Measurements from ENCODE around the gene NFATC1. TPM values are rescaled to one million over a fixed set of nuclear protein-coding genes. Genes with fewer than 3 reads are reported as not detected.

Gene NFATC1
- total RNA-seq, 1 donor from 2014 or later = 18.6 TPM

- no peak for DNase-seq
Observed at GRCh38 chr18:79523736-79524180, 128.0 kb downstream of the NFATC1 start.

GRCh38 chr18:79524181-79525078, 128.7 kb downstream of the NFATC1 start:
- no peak for DNase-seq

DNA sequence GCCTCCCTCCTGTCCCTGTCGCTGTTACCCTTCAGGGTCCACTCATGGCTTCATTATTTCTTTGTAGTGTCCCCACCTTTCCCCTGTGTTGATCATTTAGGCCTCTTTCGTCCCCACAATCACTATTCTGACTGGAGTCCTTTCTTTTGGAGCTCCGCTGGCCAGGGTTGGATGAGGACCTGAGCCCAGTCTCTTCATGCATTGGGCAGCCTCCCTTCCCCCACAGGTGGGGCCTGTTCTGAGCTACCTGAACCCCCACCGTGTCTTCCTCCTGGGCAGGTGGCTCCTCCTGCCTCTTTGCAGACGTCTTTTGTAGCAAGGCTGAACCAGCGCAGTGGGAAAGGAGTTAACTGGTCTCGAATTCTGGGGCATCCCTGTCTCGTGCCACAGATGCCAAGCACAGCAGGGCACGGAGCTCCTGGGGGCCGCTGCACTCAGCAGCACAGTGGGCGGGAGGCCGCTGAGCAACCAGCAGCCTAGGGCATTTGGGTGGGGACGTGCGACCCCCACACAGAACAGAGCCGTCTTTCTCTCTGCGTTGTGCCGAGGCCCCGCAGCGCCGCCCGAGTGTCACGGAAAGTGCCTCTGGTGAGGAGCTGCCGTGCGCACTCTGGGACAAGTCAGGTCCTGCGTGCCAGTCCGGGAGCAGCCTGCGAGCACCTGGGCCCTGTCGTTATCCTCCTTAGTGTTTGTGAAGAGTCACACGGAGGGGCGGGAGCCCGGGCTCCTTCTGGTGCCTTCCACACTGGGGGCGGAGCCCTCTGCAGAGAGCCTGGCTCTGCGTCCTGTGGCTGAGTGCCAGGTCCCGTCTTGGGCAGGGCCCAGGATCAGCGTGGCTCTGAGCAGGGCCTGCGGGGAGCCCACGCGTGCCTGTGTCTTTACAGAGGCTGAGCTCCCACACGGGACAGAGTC, 130.1 kb downstream of the NFATC1 start:
- DNase-seq = peak; percentile 83

DNA sequence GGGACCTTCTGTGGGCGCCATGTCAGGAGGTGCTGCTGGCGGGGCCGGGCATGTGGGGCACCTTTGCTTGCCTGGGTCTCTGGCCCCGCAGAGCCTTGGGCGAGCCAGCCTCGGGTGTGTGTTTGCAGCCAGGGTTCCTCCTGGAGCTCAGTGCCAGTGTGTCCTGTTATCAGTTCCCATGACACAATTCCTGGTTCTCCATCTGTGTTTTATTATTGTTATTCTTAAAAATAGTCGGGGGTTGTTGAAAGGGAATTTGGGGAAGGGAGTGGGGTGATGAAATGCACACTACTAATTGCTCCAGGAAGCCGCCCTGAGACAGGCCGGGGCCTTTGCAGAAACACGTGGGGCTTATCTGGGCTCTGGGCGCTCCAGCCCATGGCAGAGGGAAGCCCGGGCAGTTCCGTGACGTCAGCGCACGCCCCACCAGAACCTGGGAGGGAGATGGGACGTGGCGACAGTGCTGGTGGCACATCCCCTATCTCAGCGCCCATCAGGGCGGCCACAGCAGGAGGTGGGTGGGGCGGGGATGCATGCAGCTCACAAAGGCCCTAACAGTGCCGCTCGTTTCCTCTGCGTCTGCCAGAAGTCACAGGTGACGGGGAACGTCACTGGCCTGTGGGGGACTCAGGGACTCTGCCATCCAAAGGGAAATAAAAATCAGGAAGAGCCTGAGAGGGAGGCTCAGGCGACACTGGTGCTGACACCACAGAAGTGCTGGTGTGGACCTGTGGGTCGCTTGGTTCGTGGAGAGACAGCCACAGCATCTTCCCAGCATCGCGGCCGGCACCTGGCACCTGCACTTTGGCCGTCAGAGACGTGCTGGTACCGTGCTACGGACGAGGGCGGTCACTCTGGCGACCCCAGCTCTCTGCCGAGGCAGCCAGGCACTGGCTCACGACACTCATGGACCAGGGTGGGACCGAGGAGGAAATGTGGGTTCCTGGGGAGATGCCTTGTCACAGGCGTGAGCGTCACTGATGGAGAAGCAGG, 131.0 kb downstream of the NFATC1 start:
- DNase-seq = no peak

DNA sequence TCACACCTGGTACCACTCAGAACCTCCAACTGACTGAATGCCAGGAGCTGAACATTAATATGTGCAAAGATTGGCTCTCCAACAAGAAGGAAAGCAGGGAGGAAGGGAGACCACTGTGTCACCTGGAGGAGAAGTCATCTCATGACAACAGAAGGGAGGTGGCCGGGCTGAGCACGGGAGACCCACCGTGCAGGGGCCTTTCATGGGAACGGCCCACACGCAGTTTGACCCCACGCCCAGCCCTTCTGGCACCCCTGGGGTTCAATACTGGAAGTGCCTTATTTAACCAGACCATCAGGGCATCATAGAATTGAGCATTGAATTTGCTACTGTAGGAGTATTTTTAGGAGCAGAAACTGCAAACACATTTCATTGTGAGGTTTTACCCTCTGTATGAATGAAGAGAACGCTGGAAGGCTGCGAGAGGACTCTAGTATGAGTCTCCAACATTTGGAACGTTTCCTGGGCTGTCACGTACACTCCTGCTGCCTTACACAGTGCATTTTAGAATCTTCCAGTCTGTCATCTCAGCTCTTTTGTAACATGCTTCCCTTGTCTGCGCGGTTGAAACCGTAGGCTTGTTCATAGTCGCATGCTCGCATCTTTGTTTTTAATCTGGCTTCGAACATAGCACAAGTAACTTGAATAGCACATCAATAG, 132.1 kb downstream of the NFATC1 start:
- DNase-seq = no peak

- DNase-seq = no peak
Observed at GRCh38 chr18:79528316-79528695, 132.6 kb downstream of the NFATC1 start.

DNA sequence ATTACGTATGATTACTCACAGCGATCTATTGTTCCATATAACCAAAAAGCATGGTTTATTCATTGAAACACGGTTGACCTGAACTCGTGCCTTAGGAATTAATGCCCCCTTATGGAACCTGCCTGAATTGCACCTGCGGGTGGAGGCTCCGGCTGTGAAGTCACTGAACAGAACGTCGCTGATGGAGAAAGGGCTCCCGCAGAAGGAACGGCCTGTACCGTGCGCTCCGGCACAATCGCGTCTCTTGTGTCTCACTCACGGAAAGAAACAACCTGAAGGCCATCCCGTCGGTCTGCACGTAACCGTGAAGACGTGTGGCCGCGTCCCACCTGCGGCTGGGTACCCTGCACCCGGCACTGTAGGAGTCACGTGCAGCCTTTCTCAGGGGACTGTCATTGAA, 133.1 kb downstream of the NFATC1 start:
- peak; percentile 93 for DNase-seq

DNA sequence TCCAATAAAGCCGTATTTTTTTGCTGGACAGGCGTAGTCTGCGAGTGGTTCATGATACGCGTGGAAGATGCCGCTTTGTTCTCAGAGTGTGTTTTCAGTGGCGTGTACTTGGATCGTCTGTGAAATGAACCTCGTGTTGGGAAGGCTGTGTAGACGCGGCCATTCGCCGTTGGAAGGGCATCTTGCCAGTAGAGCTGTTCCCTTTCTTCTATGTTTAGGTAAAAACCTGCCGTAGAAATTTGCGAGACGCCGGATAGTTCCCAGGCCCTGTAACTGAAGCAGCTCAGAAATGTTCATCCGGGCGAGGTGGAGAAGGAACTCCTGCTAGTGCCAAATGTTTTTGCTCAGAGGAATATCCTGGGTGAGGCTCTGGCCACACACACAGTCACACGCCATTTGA, 133.6 kb downstream of the NFATC1 start:
- no peak for DNase-seq

- DNase-seq = no peak
Observed at GRCh38 chr18:79529991-79530390, 134.3 kb downstream of the NFATC1 start.

DNA sequence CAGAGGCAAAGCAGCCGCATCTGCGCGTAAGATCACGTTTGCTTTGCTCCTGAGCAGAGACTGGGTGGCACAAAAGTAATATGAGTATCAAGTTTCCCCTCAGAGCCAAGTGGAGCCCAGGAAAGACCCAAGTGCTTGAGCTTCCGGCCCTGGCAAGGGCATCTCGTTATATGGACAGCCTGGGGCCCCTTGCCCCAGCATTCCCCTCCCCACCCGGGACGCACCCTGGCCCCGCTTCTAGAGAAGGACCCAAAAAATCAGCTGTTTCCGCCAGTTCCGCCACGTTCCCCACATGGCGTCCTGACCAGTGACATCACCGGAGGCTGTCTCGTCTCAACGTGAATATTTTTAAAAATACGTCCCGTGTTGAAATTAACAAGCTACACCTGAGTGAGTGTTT, 135.1 kb downstream of the NFATC1 start:
- no peak for DNase-seq

- DNase-seq = no peak
Observed at GRCh38 chr18:79531386-79531785, 135.7 kb downstream of the NFATC1 start.

GRCh38 chr18:79531926-79532312, 136.2 kb downstream of the NFATC1 start:
- no peak for DNase-seq

DNA sequence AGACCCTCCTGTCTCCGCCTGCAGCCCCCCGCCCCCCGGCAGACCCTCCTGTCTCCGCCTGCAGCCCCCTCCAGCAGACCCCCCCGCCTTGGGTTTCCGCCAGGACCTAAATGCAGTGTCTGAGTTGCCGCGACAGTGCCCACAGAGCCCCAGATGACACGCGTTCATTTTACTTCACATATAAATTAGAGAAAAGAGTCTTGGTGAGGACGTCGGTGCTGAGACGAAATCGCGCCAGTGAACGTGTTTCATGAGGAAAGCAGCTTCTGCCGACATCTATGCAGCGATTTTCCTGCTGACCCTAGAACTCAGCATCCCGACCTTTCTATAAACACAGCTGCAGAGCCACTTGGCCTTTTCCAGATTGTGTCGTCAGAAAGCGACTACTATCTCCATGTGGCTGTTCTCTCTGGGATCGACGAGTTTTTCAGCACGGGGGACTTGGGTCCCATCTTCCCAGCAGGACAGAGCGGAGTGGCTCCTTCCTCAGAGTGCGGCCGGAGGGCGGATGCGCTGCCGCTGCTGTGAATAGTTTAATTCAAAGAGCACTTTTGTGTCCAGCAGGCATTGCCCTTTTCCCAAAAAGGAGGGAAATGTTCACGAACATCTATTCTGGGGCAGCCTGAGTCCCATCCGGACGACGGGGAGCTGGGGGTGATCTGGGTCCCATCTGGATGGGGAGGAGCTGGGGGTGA, 136.7 kb downstream of the NFATC1 start:
- DNase-seq = no peak

- no peak for DNase-seq
Observed at GRCh38 chr18:79533146-79533545, 137.4 kb downstream of the NFATC1 start.

DNA sequence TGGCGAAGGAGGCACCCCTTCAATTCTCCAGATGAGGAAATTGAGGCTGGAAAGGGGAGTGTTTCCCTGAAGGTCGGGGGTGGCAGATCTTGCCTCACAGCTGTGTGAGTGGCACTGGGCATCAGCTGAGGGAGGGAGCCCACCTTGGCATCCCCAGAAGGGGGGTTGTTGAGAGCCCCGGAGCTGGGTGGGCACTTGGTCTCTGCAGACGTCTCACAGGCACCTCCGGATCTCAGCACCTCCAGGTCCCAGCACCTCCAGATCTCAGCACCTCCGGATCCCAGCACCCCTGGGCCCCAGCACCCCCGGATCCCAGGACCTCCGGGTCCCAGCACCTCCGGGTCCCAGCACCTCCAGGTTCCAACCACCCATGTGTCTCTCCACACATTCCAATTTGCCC, 137.9 kb downstream of the NFATC1 start:
- no peak for DNase-seq

- no peak for DNase-seq
Observed at GRCh38 chr18:79534356-79534755, 138.6 kb downstream of the NFATC1 start.

GRCh38 chr18:79537758-79538157, 142.0 kb downstream of the NFATC1 start:
- DNase-seq = no peak

DNA sequence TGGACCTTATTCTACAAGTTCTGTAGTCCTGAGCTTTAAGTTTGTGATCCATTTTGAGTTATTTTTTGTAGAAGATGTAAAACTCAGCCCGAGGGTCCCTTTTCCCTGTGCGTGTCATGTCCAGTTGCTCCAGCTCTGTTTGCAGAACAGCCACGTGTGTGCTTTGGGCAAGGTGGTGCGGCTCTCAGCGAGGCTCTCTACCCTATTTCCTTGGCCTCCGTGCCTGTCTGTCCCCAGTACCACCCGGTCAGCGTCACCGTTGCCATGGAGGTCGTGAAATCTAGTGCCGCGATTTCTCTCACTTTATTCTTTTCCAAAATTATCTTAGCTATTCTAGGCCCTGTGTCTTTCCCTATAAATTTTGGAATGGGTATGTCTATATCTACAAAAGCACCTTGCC, 142.9 kb downstream of the NFATC1 start:
- no peak for DNase-seq

DNA sequence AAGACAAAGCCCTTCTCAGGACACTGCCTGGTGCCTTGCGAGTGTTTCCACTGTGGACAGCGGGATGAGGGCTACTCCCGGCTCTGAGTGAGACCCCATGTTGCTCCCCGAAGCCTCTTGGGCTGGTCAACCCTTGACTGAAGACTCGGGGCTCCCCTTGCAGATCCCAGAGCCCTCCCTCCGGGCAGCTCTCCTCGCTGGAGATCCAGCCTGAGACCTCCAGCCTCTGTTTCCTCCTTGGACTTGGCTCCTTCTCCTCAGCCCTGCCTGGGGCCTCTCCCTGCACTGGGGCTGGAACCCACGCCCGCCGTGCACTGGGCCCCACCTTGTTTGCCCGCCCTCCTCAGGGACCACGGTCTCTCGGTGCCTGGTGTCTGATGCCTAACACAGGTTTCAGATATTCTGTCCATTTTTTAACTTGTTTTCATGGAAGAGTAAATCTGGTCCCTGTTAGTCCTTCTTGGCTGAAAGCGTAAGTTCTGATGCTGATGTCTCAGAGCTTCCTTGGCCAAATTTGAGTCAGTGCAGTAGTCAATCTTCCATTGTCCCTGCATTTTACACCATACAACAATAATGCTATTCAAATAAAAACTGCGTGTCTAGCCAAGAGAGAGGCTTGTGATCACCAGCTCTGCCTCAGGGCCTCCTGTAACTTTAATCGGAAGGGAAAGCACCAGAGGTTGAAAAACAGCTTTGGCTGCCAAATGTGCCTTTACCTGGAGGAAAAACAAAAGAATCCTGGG, 144.6 kb downstream of the NFATC1 start:
- DNase-seq = peak; percentile 68

DNA sequence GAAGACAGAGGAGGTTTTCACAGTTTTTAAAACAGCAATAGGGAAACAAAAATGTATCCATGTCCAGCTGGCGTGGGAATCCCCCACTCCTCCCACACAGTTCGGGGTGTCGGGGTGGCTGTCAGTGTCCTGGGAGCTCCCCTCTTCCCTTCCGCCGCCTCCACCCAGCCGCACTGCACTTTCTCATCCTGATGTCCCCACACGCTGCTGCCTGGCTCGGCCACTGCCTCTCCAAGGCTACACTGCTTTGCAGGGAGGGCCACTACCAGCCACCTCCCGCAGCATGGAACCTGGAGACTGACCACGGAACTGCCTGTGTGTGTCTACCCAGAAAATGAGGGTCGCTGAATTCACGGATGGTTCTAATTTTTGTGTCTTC, 145.2 kb downstream of the NFATC1 start:
- DNase-seq = no peak
